Erythroblast (primary cell): ENCODE data around the gene ZNF385C.

Experiments used
- DNase-seq, 2 experiments: peaks; one replicate each; lab custom pipeline; 2025; lab: John Stamatoyannopoulos, UW
- GATA1 ChIP-seq: IDR thresholded peaks from 2 replicates; pipeline ENCODE4 v1.6.1; 2011; ENCODE audit warnings: low read depth, mild to moderate bottlenecking, control low read depth, low read length, moderate library complexity
- POLR2A ChIP-seq: IDR thresholded peaks from 2 replicates; pipeline ENCODE4 v1.6.1; 2011; ENCODE audit warnings: mild to moderate bottlenecking, low read length

The ZNF385C gene

DNA sequence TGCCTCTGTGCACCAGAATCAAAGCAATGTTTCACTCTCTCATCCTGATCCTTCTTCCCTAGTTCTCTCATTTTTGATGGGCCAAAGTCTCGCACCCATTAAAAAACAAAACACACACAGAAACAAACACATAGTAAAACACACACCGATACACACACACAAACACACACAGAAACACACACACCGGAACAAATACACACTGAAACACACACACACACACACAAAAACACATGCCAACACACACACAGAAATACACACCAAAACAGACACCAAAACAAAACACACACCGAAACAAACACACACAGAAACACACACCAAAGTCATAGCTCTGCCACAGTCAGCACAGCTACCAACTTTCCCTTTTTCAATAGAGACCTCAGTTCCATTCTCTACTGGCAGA lies 33.0 kb upstream of the ZNF385C start:
- TF ChIP-seq GATA1: no peak
- no peak for TF ChIP-seq POLR2A
- DNase-seq: no peak

DNA sequence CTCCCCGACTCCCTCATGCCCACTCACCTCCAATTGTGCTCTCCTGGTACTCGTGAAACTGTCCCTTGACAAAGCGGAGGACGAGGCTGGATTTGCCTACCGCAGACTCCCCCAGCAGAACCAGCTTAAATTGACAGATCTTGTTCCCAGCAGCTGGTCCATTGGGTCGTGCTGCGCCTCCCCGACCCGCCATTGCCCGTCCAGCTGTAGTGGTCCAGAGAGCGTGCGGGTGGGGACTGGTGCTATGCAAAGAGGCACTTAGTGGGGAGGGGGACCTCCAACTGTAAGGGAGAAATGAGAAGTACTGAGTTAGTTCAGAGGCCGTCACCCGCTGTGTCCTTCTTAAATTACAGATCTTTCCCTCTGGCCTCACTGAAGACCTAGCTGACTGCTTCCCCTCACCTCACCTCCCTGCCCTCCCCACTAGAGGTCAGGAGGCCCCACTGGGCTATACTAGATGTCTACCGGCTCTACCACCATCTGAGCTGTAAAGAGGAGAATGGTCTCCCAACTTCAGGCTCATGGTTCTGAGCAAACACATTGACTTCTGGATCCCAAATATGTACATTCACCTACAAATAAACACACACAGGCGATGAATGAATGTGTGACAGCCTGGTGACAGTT lies 32.1 kb upstream of the ZNF385C start:
- TF ChIP-seq POLR2A (no peak), GATA1 (no peak)
- no peak for DNase-seq

DNA sequence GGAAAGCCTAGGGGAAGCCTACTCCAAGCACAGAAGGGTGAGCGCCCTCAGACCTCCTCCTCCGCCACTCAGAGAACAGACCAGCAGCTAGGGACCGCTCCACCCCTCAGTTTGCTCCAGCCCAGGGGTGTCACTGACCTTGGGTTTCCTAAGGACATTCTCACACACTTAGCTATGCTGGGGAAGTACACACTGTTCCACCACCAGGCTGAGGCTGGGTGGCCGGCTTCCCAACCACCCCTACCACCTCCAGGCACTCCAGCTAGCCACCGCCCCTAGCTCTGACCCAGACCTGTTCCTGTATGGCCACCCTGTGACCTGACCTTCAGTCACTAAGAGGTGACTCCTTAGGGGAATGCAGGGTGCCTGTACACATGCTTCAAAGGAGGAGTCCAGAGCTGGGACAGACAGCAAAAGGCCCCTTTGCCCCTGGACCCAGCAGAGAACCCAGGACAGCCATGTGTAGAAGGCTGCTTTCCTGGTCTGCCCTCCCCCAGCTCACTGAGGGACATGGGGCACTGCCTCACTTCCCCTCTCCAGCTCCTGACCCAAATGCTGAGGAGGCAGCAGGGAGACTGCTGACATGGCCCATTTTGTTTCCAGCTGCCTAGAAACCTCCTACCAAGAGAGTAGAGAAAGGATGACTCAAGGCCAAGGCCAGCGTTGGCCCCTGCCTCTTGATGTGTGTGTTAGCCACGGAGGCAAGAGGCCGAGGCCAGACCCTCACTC lies 31.0 kb upstream of the ZNF385C start:
- no peak for DNase-seq
- no peak for TF ChIP-seq POLR2A
- no peak for TF ChIP-seq GATA1

DNA sequence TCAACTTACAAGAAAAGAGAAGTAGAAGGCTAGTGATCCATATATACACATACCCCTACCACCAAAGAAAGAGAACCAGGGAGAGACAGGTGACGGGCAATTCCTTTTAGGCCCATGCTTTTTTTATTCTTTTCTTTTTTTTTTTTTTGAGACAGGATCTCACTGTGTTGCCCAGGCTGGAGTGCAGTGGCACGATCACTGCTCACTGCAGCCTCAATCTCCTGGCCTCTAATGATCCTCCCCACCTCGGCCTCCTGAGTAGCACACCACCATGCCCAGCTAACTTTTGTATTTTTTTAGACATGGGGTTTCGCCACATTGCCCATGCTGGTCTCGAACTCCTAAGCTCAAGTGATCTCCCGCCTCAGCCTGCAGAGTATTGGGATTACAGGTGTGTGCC lies 29.1 kb upstream of the ZNF385C start:
- TF ChIP-seq POLR2A (no peak), GATA1 (no peak)
- no peak for DNase-seq

DNA sequence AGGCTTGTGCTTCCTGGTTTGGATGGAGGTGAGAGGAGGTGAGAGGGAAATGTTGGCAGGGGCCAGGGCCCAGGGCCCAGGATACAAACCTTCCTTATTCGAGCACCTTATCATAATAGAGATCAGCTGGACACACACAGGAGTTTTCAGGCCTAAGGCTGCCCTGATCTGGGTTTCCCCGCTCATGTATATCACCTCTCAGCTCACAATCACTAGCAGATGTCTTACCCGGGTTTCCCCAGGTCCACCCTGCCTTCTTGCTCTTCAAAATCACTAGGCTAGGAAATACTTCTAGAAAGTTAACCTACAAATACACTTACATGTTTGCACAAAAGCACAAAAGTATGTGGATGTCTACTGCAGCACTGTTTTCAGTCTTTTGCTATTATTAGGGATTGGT lies 28.6 kb upstream of the ZNF385C start:
- no peak for DNase-seq
- TF ChIP-seq POLR2A (no peak), GATA1 (no peak)

DNA sequence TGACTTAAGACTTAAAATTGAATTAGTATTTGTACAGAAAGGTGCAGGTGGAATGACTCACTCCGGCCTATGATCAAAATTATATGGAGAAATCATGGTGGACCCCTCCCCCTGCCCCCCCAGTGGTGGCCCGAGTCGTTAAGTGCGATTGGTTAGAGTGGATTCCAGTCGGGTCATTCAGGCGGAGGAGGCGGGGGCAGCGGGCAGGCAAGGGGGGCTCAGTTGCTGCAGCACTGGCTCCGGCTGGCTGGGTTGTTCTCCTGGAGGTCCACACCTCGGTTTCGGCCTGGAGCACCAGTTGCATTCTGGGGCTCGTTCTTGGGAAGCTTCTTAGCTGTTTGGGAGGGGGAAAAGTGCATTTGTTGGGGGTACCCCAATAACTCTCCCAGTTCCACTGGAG lies 27.3 kb upstream of the ZNF385C start:
- no peak for DNase-seq
- no peak for TF ChIP-seq GATA1
- no peak for TF ChIP-seq POLR2A

DNA sequence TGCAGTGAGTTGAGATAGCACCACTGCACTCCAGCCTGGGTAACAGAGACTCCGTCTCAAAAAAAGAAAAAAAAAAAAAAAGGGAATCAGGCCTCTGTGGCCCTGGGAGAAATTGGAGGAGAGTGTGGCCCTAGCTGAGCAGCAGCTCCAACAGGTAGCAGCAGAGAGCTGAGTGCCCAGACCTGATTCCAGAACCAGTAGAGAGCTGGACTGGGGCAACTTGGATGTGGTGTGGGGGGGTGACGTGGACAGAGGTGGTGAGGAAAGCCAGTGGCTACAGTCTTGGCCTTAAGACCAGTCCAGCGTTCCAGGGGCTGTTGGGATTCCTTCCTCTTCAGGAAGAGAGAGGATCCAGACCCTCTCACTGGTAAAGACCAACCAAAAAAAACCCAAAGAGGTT lies 26.0 kb upstream of the ZNF385C start:
- TF ChIP-seq POLR2A: no peak
- TF ChIP-seq GATA1: no peak
- DNase-seq: no peak

DNA sequence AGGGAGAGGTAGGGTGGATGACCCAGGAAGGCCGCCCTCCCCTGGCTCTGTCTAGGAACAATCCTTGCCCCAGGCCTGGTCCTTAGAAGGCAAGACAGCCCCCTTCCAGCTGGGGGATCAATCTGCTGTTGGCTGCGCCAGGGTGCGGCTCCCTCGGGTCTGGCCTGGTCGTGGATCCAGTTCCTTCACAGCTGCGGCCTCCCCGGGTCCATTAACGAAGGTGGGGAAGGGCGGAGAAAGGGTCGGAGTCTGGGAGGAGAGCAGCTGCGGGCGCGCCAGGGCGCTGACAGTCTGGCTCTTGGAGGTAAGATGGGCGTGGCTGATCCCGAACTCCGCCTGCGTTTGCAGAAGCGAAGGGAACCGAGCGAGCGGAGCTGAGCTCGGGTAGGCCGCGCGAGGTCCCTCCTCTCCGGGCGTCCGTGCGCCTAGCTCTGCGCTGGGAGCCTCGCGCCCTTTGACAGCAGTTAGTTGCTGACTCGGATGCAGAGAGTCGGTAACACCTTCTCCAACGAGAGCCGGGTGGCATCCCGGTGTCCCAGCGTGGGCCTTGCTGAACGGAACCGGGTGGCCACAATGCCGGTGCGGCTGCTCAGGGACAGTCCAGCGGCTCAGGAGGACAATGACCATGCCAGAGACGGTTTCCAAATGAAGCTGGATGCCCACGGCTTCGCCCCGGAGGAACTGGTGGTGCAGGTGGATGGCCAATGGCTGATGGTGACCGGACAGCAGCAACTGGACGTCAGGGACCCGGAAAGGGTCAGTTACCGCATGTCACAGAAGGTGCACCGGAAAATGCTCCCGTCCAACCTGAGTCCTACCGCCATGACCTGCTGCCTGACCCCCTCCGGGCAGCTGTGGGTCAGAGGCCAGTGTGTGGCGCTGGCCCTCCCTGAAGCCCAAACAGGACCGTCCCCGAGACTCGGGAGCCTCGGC lies 24.4 kb upstream of the ZNF385C start, which contains the start of gene HSPB9:
TSS of gene HSPB9 (plus strand) at position 434 of the 933 bp plus-strand sequence. CDS start at position 481, 47 bp downstream.
- TF ChIP-seq POLR2A (no peak), GATA1 (no peak)
- no peak for DNase-seq

DNA sequence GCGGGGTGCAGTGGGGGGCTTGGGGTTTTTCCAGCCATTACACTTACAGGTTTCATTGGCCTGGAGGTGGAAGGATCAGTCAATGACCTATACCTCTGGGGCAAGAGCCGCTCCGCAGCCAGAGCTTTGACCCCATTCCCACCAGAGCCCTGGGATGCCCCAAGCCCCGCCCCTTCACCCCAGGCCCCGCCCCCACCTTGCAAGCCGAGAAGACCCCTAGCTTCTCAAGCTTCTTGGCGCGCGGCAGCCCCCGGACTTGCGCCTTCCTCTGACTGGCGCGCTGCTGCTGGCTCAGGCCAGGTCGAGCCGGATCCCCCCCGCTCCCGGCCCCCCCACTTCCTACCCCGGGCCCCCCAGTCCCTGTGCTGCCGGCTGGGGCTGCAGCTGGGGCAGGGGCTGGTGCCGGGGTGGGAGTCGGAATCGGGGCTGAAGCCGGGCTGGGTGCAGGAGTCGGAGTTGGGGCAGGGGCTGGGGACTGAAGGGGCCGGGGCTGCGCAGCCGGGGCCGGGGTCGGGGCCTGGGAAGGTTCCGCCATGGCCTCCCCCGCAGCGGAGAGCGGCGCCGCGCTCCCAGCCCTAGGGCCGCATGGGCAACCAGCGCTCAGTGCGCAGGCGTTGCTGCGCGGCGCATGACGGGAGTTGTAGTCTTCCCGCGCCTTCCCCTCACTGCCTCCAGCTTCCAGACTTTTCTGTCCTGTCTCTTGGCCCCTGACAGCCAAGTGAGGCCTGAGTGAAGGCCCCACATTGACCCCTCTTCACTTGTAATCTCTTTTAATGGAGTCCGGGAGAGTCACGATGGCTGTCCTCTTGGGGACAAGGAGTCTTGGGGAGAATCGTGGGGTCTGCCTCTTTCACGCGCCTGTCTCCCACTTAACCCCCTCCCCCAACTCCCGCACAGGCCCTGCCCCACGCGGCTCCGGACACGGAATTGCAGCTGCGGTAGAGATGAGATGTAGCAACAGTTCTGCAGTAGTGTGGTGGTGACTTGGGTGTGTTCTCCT lies 22.8 kb upstream of the ZNF385C start, which contains the start of gene KAT2A:
TSS of gene KAT2A (minus strand) at position 598 of the 1,000 bp plus-strand sequence. CDS start at position 535, 63 bp downstream.
- no peak for TF ChIP-seq GATA1
- peak; percentile 42 for TF ChIP-seq POLR2A
- DNase-seq: peak; percentile 83 to 88

DNA sequence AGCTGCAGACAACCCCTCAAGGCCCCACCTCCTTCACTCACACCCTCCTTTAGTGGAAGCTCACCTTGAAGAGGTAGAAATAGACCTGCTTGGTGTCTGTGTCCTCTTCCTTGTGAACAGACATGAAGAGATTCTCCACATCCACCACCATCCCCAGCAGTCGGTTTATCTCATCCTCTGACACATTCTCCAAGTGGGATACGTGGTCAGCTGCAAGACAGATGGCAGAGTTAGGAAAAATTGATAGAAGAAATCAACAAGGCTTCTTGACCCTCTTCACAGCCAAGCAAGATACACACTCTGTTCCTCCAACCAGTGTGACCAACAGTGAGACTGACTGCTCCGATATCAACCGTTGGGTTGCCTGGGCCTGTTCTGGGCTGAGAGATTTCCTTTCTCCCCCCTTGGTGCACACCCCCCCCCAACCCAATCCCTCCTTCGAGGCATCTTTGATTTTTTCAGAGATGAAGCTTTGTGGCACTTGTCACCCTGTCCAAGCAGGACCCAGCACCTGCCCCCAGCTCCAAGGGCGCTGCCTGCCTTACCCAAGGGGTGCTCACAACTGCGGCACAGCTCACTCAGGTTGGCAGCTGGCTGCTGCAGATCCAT lies 22.0 kb upstream of the ZNF385C start:
- peak; percentile 29 to 55 for DNase-seq
- no peak for TF ChIP-seq GATA1
- no peak for TF ChIP-seq POLR2A

DNA sequence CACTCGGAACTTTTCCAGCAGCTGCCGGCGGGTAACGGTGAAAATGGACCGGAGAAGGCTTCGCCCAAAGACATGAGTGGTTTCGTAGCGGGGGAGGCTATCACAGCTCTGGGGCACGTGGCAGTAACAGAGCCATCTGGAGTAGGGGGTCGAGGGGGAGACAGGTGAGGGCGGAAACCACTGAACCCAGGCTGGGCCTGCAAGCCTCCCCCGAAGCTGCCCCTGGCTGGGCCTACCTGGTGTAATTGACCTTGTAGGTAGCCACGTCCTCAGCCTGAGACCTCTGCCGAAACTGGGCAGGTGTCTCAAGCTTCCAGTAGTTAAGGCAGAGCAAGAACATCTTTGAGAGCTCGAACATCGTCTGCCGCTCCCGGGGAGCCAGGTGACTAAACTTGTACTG lies 21.0 kb upstream of the ZNF385C start:
- no peak for TF ChIP-seq GATA1
- no peak for TF ChIP-seq POLR2A
- no peak for DNase-seq

DNA sequence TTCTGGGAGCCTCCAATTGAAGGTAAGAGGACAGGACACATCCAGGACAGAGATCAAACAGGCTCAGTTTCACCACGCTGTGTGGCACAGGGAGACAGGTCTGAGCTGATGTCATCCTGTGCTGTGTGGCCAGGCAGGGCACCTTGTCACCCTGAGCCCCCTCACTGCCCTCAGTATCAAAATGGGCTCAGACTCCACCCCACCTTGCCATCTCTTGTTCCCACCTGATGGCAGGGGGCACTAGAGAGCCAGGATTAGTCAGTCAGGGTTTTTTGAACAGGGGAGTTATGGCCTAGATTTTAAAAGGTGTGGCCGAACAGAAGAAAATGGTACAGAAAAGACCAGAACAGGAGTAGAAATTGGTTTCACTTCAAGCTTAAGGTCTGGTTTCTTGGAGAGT lies 20.3 kb upstream of the ZNF385C start:
- TF ChIP-seq POLR2A: no peak
- TF ChIP-seq GATA1: no peak
- peak; percentile 31 to 54 for DNase-seq

DNA sequence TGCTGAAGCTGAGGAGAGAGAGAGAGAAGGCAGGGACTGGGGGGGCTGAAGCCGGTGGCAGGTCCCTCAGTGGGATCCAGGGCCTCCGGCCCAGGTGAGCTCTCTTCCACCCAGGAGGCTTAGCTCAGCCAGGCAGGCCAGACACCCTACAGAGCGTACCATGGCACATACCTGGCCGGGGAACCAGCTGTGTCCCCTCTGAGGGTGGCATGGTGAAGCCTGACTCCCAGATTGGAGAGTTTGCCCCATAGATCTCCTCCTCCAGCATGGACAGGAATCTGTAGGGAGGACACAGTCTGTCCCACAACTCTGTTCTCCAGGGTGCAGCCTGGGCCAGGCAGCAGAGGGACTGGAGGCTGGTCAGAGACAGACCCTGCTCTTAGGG lies 19.8 kb upstream of the ZNF385C start:
- TF ChIP-seq POLR2A (no peak), GATA1 (no peak)
- DNase-seq: no peak
